Esophagus squamous epithelium (tissue), 5 donors: Measurements from ENCODE around the gene CENPN. TPM values are rescaled to one million over a fixed set of nuclear protein-coding genes. Genes with fewer than 3 reads are reported as not detected.

Experiments used
- DNase-seq: peaks from one replicate; lab custom pipeline; 2025; lab: John Stamatoyannopoulos, UW
- H3K27ac ChIP-seq, 4 donors: fragments of 200-600 bp; sonication (generic); one replicate each; pipeline ENCODE4 v1.5.1; 2016 to 2019; ENCODE audit warnings: mild to moderate bottlenecking in 1 of 4
- H3K27me3 ChIP-seq, 4 donors: fragments of 200-600 bp; sonication (generic); 1 replicate in 3 of 4; 2 replicates in 1 of 4; pipeline versions ENCODE4 v1.5.1 to v1.6.0; 2017 to 2021; ENCODE audit warnings: antibody characterized with exemption in 1 of 4
- H3K36me3 ChIP-seq, 3 donors: fragments of 200-600 bp; sonication (generic); one replicate each; pipeline ENCODE4 v1.5.1; 2016 to 2019
- H3K4me1 ChIP-seq, 3 donors: fragments of 200-600 bp; sonication (generic); one replicate each; pipeline ENCODE4 v1.5.1; 2017 to 2019
- H3K4me3 ChIP-seq, 4 donors: fragments of 200-600 bp; sonication (generic); 1 replicate in 3 of 4; 2 replicates in 1 of 4; pipeline ENCODE4 v1.5.1; 2016 to 2019; ENCODE audit warnings: mild to moderate bottlenecking in 2 of 4, moderate library complexity in 1 of 4
- H3K9me3 ChIP-seq, 3 donors: fragments of 200-600 bp; sonication (generic); one replicate each; pipeline ENCODE4 v1.5.1; 2016 to 2019
- POLR2A ChIP-seq, 4 donors: fragments of 450-650 bp; IDR thresholded peaks; one replicate each; pipeline ENCODE4 v1.6.1; 2017; ENCODE audit warnings: antibody characterized with exemption in 4 of 4, mild to moderate bottlenecking in 4 of 4, moderate library complexity in 3 of 4
- WGBS, 2 donors: methylation state at CpG; one replicate each; pipeline ENCODE4 v1.1.5; 2018; 5-methylcytosine and 5-hydroxymethylcytosine counted together
- intact Hi-C: fragments of 100-400 bp; cut with DNase I; formaldehyde crosslinking; loops from one replicate; pipeline ENCODE4 v1.15.0; 2022
- total RNA-seq, 4 donors: library from RNA; depleted of rRNA; stranded (reverse); fragments of >200 nt; gene quantifications; one replicate each; pipeline ENCODE4 v1.1.0, GENCODE V29; 2016
- TF ChIP-seq, protein P1 (sequence below), 6 experiments: fragments of 450-650 bp in 4 of 6; fragments of 200-600 bp in 2 of 6; sonication (generic) in 2 of 6; IDR thresholded peaks; one replicate each; pipeline ENCODE4 v1.5.1; 2016 to 2019; ENCODE audit warnings: antibody characterized with exemption in 6 of 6, mild to moderate bottlenecking in 4 of 6, moderate library complexity in 4 of 6
- donor health status: DM: yes; HTN: yes; CAD: no.

Gene CENPN, protein sequence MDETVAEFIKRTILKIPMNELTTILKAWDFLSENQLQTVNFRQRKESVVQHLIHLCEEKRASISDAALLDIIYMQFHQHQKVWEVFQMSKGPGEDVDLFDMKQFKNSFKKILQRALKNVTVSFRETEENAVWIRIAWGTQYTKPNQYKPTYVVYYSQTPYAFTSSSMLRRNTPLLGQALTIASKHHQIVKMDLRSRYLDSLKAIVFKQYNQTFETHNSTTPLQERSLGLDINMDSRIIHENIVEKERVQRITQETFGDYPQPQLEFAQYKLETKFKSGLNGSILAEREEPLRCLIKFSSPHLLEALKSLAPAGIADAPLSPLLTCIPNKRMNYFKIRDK
- total RNA-seq = 10 to 100 TPM in 3 of 4 donors, 1 to 10 TPM in 1; 5.3 to 20.4 (median 16.1) TPM

DNA sequence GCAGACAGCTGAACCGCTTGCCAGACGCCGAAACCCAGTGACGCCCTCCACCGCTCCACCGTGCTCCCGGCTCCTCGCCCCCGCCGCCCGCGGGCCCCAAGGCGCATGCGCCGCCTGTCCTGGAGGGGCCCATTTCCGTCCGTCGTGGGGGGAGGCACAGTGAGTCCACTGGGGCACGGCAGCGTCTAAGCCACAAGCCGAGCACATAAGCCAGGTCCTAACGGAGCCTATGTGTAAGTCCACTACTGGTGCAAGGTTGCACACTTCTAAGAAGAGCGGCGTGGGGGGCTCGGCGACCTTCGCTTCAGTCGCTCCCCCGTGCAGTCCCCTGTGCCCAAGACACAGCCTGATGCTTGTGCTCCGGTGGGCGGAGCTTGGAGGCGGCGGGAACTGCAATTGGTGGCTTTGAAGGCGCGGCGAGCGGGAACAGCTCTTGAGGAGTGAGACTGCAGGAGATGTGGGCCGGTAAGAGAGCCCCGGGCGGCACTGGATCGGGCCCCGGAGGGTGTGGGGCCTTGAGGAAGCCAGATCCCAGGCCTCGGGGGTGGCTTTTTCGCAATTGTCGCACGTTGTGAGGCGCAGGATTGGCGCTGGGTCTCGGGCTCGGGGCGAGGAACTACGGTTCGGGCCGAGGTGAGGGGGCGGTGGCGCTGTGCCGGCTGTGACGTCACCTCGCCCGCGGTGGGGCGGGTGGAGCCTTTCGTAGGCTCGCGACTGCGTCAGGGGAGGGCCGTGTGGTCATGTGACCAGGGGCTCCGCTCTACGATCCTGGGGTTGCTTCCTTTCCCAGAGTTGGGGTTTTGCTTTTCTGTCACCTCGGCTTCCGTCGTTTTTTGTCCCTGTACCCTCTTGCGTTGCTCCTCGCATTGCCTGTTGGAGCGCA is at the start of gene CENPN, which contains the start of gene CMC2:
Gene CENPN (plus strand): TSS at position 402 of the 883 bp plus-strand sequence. CDS start 4,726 bp downstream, outside the sequence.
Gene CMC2 (minus strand): TSS at position 73 of the 883 bp plus-strand sequence. CDS start 9,491 bp downstream, outside the sequence.
- 0 to 1% methylated on average over 15 to 24 of the region's 75 CpGs for WGBS, 2 donors

DNA sequence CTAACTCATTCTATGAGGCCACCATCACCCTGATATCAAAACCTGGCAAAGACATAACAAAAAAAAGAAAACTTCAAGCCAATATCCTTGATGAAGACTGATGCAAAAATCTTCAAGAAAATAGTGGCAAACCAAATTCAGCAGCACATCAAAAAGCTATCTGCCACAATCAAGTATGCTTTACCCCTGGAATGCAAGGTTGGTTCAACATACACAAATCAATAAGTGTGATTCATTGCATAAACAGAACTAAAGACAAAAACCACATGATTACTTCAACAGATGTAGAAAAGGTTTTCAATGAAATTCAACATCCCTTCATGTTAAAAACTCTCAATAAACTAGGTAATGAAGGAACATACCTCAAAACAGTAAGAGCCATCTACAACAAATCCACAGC is 48.7 kb upstream of the CENPN start:
- no peak overlapping the region for H3K4me3 ChIP-seq
- no peaks in the 10 kb centered on the region for H3K4me1 ChIP-seq
- H3K36me3 ChIP-seq = no peaks in the 10 kb centered on the region
- intact Hi-C loops = no loop called here
- H3K9me3 ChIP-seq = peaks cover 0 to 41% (median 13%) of the 10 kb centered on the region in 3 donors
- no peaks in the 10 kb centered on the region for H3K27me3 ChIP-seq
- DNase-seq = no peak
- TF ChIP-seq, protein P1, sequence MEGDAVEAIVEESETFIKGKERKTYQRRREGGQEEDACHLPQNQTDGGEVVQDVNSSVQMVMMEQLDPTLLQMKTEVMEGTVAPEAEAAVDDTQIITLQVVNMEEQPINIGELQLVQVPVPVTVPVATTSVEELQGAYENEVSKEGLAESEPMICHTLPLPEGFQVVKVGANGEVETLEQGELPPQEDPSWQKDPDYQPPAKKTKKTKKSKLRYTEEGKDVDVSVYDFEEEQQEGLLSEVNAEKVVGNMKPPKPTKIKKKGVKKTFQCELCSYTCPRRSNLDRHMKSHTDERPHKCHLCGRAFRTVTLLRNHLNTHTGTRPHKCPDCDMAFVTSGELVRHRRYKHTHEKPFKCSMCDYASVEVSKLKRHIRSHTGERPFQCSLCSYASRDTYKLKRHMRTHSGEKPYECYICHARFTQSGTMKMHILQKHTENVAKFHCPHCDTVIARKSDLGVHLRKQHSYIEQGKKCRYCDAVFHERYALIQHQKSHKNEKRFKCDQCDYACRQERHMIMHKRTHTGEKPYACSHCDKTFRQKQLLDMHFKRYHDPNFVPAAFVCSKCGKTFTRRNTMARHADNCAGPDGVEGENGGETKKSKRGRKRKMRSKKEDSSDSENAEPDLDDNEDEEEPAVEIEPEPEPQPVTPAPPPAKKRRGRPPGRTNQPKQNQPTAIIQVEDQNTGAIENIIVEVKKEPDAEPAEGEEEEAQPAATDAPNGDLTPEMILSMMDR (IDR thresholded peaks at IDR 0.05) = no peak
- no peak for TF ChIP-seq POLR2A (IDR thresholded peaks at IDR 0.05)
- H3K27ac ChIP-seq = no peak overlapping the region

More for the DNA sequence above, at the start of gene CENPN, which contains the start of gene CMC2:
- Histone ChIP-seq H3K4me1 (peaks cover 0 to 40% (median 26%) of the 10 kb centered on the region in 3 donors), H3K9me3 (no peaks in the 10 kb centered on the region), H3K36me3 (peaks cover 0 to 2% (median 0%) of the 10 kb centered on the region in 3 donors), H3K4me3 (peak within 1 kb of the TSS; percentile 81 to 84 (median 83)), H3K27me3 (no peaks in the 10 kb centered on the region), H3K27ac (peak within 1 kb of the TSS; percentile 97 to 100 (median 99))
- peak; percentile 95 for DNase-seq
- TF ChIP-seq POLR2A (IDR thresholded peaks at IDR 0.05) = peak in 2 of 4 donors; percentile 74 to 96
- TF ChIP-seq, protein P1 (IDR thresholded peaks at IDR 0.05) = peak in 3 of 6 experiments; percentile 13 to 34 (median 24)
- intact Hi-C loops = loop anchor here (10.0 kb wide), 1 partner anchor 728 kb away; no protein-coding TSS in a partner anchor

DNA sequence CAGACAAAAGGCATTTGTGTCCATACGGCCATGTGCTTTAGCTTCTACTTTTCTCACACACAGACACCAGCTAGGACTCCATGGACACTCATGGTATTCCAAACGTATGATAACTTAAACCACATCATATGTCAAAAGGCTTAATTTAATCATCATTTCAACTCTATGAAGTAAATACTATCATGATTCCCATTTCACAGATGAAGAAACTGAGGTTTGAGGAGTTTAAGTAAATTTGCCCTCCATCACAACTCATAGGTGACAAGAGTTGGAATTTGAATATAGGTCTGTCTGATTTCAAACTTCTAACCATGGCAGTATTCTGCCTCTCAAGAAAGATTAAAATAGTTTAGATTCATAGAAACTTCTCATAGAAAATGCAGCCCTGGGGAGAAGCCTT is 44.1 kb upstream of the CENPN start:
- peaks cover 0 to 30% (median 13%) of the 10 kb centered on the region in 3 donors for H3K9me3 ChIP-seq
- intact Hi-C loops = no loop called here
- DNase-seq = no peak
- H3K27me3 ChIP-seq = no peaks in the 10 kb centered on the region
- no peak overlapping the region for H3K27ac ChIP-seq
- TF ChIP-seq, protein P1 (IDR thresholded peaks at IDR 0.05) = no peak
- TF ChIP-seq POLR2A (IDR thresholded peaks at IDR 0.05) = no peak
- no peaks in the 10 kb centered on the region for H3K4me1 ChIP-seq
- 75 to 81% methylated on average over 2 of the region's 2 CpGs for WGBS, 2 donors
- no peaks in the 10 kb centered on the region for H3K36me3 ChIP-seq
- no peak overlapping the region for H3K4me3 ChIP-seq

DNA sequence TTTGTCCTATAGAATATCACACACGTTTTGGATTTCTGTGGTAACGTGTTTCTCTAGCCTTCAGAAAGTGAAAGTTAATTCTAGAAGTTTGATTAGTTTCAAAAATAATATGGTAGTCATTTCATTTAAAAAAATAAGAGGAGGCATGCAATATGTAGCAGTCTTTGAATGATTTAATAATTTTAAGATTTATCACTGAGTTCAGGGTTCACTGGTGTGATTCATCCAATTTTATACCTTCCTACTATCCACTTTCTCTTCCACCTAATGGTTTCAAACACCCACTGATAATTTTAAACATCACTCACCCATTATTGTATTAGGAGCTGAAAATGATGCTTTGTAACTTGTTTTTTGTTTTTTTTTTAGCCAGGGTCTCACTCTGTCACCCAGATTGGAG is 42.7 kb upstream of the CENPN start:
- intact Hi-C loops = no loop called here
- H3K27ac ChIP-seq = no peak overlapping the region
- no peaks in the 10 kb centered on the region for H3K36me3 ChIP-seq
- no peak for TF ChIP-seq POLR2A (IDR thresholded peaks at IDR 0.05)
- TF ChIP-seq, protein P1 (IDR thresholded peaks at IDR 0.05) = no peak
- H3K4me3 ChIP-seq = no peak overlapping the region
- 34% methylated on average over 2 of the region's 2 CpGs for WGBS, 2 donors
- no peak for DNase-seq
- peaks cover 0 to 15% (median under 1%) of the 10 kb centered on the region in 3 donors for H3K9me3 ChIP-seq
- no peaks in the 10 kb centered on the region for H3K4me1 ChIP-seq
- H3K27me3 ChIP-seq = no peaks in the 10 kb centered on the region
